Endothelial cell of umbilical vein (primary cell): ENCODE results near the gene MIOS. TPM values are rescaled to one million over a fixed set of nuclear protein-coding genes. Genes with fewer than 3 reads are reported as not detected.

ENCODE experiments used
- BruUV-seq: library from RNA; stranded (reverse); fragments of 400-500 nt; replicated peaks from 2 replicates; lab custom pipeline; 2021; lab: Mats Ljungman, UMichigan
- CTCF ChIA-PET: fragments of 300-600, 350-600 bp; sonication (Branson Sonifier 250); formaldehyde crosslinking; loops from one replicate; lab custom pipeline; 2021; ENCODE audit warnings: antibody characterized with exemption, inconsistent platforms; lab: Charles Lee
- POLR2A ChIA-PET: fragments of 300-600, 350-600 bp; sonication (Branson Sonifier 250); formaldehyde crosslinking; loops from one replicate; lab custom pipeline; 2021; ENCODE audit warnings: antibody characterized with exemption, inconsistent platforms; lab: Charles Lee
- DNase-seq: peaks from one replicate; pipeline ENCODE4 v3.0.0-alpha.2; 2011; ENCODE audit warnings: low read depth, low spot score
- FAIRE-seq: peaks from 2 replicates; lab custom pipeline; 2011; peaks lifted over from hg19 to GRCh38; lab: Jason Lieb, UNC
- H2AFZ ChIP-seq: 2 replicates; pipeline ENCODE4 v1.6.0; 2012; ENCODE audit warnings: low read depth, low read length, control low read depth, inconsistent platforms
- H3K27ac ChIP-seq: 2 replicates; pipeline ENCODE4 v1.5.1; 2011; ENCODE audit warnings: low read depth, mild to moderate bottlenecking, control low read depth, low read length, moderate library complexity; ENCODE audit not compliant: insufficient read depth
- H3K27me3 ChIP-seq, 2 experiments: 2 replicates each; pipeline versions ENCODE4 v1.6.0 to v1.6.1; 2011; ENCODE audit warnings: low read length in 2 of 2, mixed read lengths in 1 of 2; ENCODE audit not compliant: control insufficient read depth in 2 of 2, insufficient read depth in 2 of 2
- H3K36me3 ChIP-seq, 2 experiments: 2 replicates in 1 of 2; 3 replicates in 1 of 2; pipeline ENCODE4 v1.5.1; 2011; ENCODE audit warnings: low read length in 2 of 2, mild to moderate bottlenecking in 1 of 2, moderate library complexity in 1 of 2; ENCODE audit not compliant: control insufficient read depth in 2 of 2, insufficient read depth in 2 of 2; ENCODE audit errors: extremely low read depth in 1 of 2
- H3K4me1 ChIP-seq: 3 replicates; pipeline ENCODE4 v1.5.1; 2011; ENCODE audit warnings: mild to moderate bottlenecking, low read length; ENCODE audit not compliant: control insufficient read depth, insufficient read depth; ENCODE audit errors: extremely low read depth
- H3K4me2 ChIP-seq: 2 replicates; pipeline ENCODE4 v1.6.1; 2011; ENCODE audit warnings: low read length, control low read depth, mixed read lengths; ENCODE audit not compliant: insufficient read depth
- H3K4me3 ChIP-seq, 3 experiments: fragments of 200-600 bp in 1 of 3; sonication (generic), shearing (Covaris generic) in 1 of 3; replicated peaks in 1 of 3; 2 replicates each; pipeline ENCODE4 v1.5.1; 2011 to 2016; ENCODE audit warnings: control low read depth in 3 of 3, low read length in 3 of 3, mild to moderate bottlenecking in 2 of 3, inconsistent platforms in 1 of 3, low read depth in 1 of 3, moderate library complexity in 1 of 3; ENCODE audit not compliant: insufficient read depth in 1 of 3
- H3K79me2 ChIP-seq: 2 replicates; pipeline ENCODE4 v1.6.0; 2012; ENCODE audit warnings: low read length, inconsistent platforms; ENCODE audit not compliant: control insufficient read depth, insufficient read depth
- H3K9ac ChIP-seq: replicated peaks from 2 replicates; pipeline ENCODE3; 2011; ENCODE audit warnings: low read length, control low read depth; ENCODE audit not compliant: insufficient read depth; ENCODE audit errors: extremely low read depth
- H3K9me1 ChIP-seq: replicated peaks from 3 replicates; pipeline ENCODE4 v1.6.0; 2011; ENCODE audit warnings: mild to moderate bottlenecking, low read length; ENCODE audit not compliant: control insufficient read depth, insufficient read depth; ENCODE audit errors: extremely low read depth
- H3K9me3 ChIP-seq: replicated peaks from 2 replicates; pipeline ENCODE4 v1.5.1; 2012; ENCODE audit warnings: low read length, inconsistent platforms; ENCODE audit not compliant: control insufficient read depth, insufficient read depth
- H4K20me1 ChIP-seq: replicated peaks from 2 replicates; pipeline ENCODE3; 2011; ENCODE audit warnings: mild to moderate bottlenecking, low read length; ENCODE audit not compliant: control insufficient read depth, insufficient read depth; ENCODE audit errors: extremely low read depth
- CTCF ChIP-seq, 2 donors: IDR thresholded peaks; 1 replicate in 1 of 2; 2 replicates in 1 of 2; pipeline ENCODE4 v1.5.1; 2011; ENCODE audit warnings: low read length in 2 of 2, mild to moderate bottlenecking in 2 of 2, moderate library complexity in 2 of 2, control low read depth in 1 of 2, inconsistent platforms in 1 of 2, low read depth in 1 of 2; ENCODE audit not compliant: insufficient read depth in 1 of 2; ENCODE audit errors: extremely low read depth in 1 of 2
- EZH2 ChIP-seq: IDR thresholded peaks from 2 replicates; pipeline ENCODE4 v1.6.1; 2012; ENCODE audit warnings: borderline replicate concordance, low read depth, mild to moderate bottlenecking, moderate library complexity, low read length, inconsistent platforms; ENCODE audit not compliant: severe bottlenecking
- FOS ChIP-seq: IDR thresholded peaks from 2 replicates; pipeline ENCODE4 v1.6.1; 2011; ENCODE audit warnings: mild to moderate bottlenecking, low read length, moderate library complexity, borderline replicate concordance; ENCODE audit not compliant: insufficient read depth
- GATA2 ChIP-seq: IDR thresholded peaks from 2 replicates; pipeline ENCODE4 v1.7.0; 2011; ENCODE audit warnings: low read depth, mild to moderate bottlenecking, moderate library complexity, mixed read lengths, low read length; ENCODE audit not compliant: insufficient read length, insufficient read depth
- JUN ChIP-seq: IDR thresholded peaks from 2 replicates; pipeline ENCODE4 v1.6.1; 2011; ENCODE audit warnings: borderline replicate concordance, low read depth; ENCODE audit not compliant: insufficient read length, insufficient read depth
- MAX ChIP-seq: IDR thresholded peaks from 2 replicates; pipeline ENCODE4 v1.6.1; 2011; ENCODE audit not compliant: insufficient read depth, insufficient read length
- MYC ChIP-seq: IDR thresholded peaks from one replicate; pipeline ENCODE4 v1.6.1; 2011; ENCODE audit warnings: mild to moderate bottlenecking, low read depth, low read length
- POLR2A ChIP-seq: IDR thresholded peaks from 2 replicates; pipeline ENCODE4 v1.6.1; 2012; ENCODE audit warnings: low read depth, mild to moderate bottlenecking, control low read depth, low read length
- POLR2AphosphoS5 ChIP-seq: IDR thresholded peaks from 2 replicates; pipeline ENCODE4 v1.6.1; 2012; ENCODE audit warnings: low read depth, mild to moderate bottlenecking, control low read depth, low read length, moderate library complexity; ENCODE audit not compliant: insufficient read depth
- dilution Hi-C: fragments of 300-500 bp; cut with MboI; formaldehyde crosslinking; loops from one replicate; pipeline ENCODE4 v1.15.0; 2019; ENCODE audit warnings: low sequenced_read_pairs; ENCODE audit not compliant: extremely low pct_ligation_motif_present
- intact Hi-C: fragments of 100-400 bp; cut with micrococcal nuclease; formaldehyde crosslinking; loops from one replicate; pipeline ENCODE4 v1.10.0; 2022
- polyA plus RNA-seq, 4 experiments: library from polyadenylated mRNA; depleted of rRNA in 3 of 4; stranded (reverse) in 3 of 4; unstranded in 1 of 4; fragments of >200 nt; gene quantifications; 2 replicates each; pipeline versions ENCODE4 v1.2.1 to v1.2.3, GENCODE V29; 2011 to 2012; ENCODE audit warnings: missing spikeins in 1 of 4
- total RNA-seq: library from RNA; stranded (reverse); gene quantifications from 2 replicates; pipeline ENCODE4 v1.2.3, GENCODE V29; 2021

Gene MIOS
- total and polyA plus RNA-seq, 2 donors (not counting 3 experiments of a cell fraction or from before 2014, with no cell fraction given): 8.5 to 16.8 TPM

- no peaks in the 10 kb centered on the region for H4K20me1 ChIP-seq
- dilution Hi-C loops (no loop called here), intact Hi-C loops (no loop called here)
- no TSS peak for BruUV-seq
- H3K79me2 ChIP-seq: no peaks in the 10 kb centered on the region
- H3K4me2 ChIP-seq: no peak overlapping the region
- H2AFZ ChIP-seq: no peak overlapping the region
- no peaks in the 10 kb centered on the region for H3K9me1 ChIP-seq
- CTCF ChIA-PET: no interaction called here
- no peaks in the 10 kb centered on the region for H3K4me1 ChIP-seq
- H3K27me3 ChIP-seq: no peaks in the 10 kb centered on the region
- no peak overlapping the region for H3K9ac ChIP-seq
- TF ChIP-seq FOS (no peak), POLR2A (no peak), MAX (no peak), JUN (no peak), CTCF (IDR thresholded peaks at IDR 0.05; ENCODE audit: extremely low read depth in 1 of 2, insufficient read depth in 1 of 2, low read depth in 1 of 2, low read length in 2 of 2) (no peak), POLR2AphosphoS5 (no peak), MYC (no peak), GATA2 (no peak), EZH2 (no peak)
- H3K9me3 ChIP-seq: no peaks in the 10 kb centered on the region
- POLR2A ChIA-PET: no interaction called here
- H3K4me3 ChIP-seq: no peak overlapping the region
- no peak overlapping the region for H3K27ac ChIP-seq
- DNase-seq: no peak
- FAIRE-seq: no peak
- H3K36me3 ChIP-seq: no peaks in the 10 kb centered on the region
Measured at GRCh38 chr7:7651479-7651878, 84.8 kb downstream of the MIOS start.
